DND-41 (cell line): ENCODE measurements around the gene ABCA13.

Experiments used
- ATAC-seq: fragments of 200-7000 bp; cut with Tn5 transposase; 3 replicates; pipeline ENCODE4 v1.9.1; 2021; ENCODE audit warnings: low read depth; ENCODE audit not compliant: insufficient read depth
- DNase-seq: peaks from one replicate; pipeline ENCODE4 v3.0.0-alpha.2; 2020
- H2AFZ ChIP-seq: 2 replicates; pipeline ENCODE4 v1.6.0; 2012; ENCODE audit warnings: low read depth, low read length
- H3K27ac ChIP-seq: 2 replicates; pipeline ENCODE4 v1.5.1; 2012; ENCODE audit warnings: low read length, inconsistent platforms
- H3K27me3 ChIP-seq: fragments of 200-600 bp; sonication (generic); 2 replicates; pipeline ENCODE4 v1.6.0; 2012; ENCODE audit warnings: low read length, mild to moderate bottlenecking, inconsistent platforms; ENCODE audit not compliant: insufficient read depth, poor library complexity
- H3K36me3 ChIP-seq: 2 replicates; pipeline ENCODE4 v1.5.1; 2012; ENCODE audit warnings: low read length, inconsistent platforms; ENCODE audit not compliant: insufficient read depth
- H3K4me1 ChIP-seq: 2 replicates; pipeline ENCODE4 v1.5.1; 2012; ENCODE audit warnings: mild to moderate bottlenecking, low read length; ENCODE audit not compliant: insufficient read depth
- H3K4me2 ChIP-seq: 2 replicates; pipeline ENCODE4 v1.6.0; 2012; ENCODE audit warnings: mild to moderate bottlenecking, moderate library complexity, low read length, inconsistent platforms; ENCODE audit not compliant: insufficient read depth
- H3K4me3 ChIP-seq, 2 experiments: fragments of 200-600 bp in 1 of 2; shearing (Covaris generic) in 1 of 2; 2 replicates each; pipeline ENCODE4 v1.5.1; 2012 to 2016; ENCODE audit warnings: inconsistent platforms in 2 of 2, low read length in 2 of 2, mild to moderate bottlenecking in 2 of 2, low read depth in 1 of 2, moderate library complexity in 1 of 2
- H3K79me2 ChIP-seq: 2 replicates; pipeline ENCODE4 v1.6.0; 2012; ENCODE audit warnings: low read length, inconsistent platforms; ENCODE audit not compliant: insufficient read depth
- H3K9ac ChIP-seq: 2 replicates; pipeline ENCODE4 v1.6.0; 2012; ENCODE audit warnings: low read depth, mild to moderate bottlenecking, inconsistent platforms, low read length, moderate library complexity
- H3K9me3 ChIP-seq: 2 replicates; pipeline ENCODE4 v1.5.1; 2012; ENCODE audit warnings: low read length, moderate library complexity, mild to moderate bottlenecking, inconsistent platforms; ENCODE audit not compliant: insufficient read depth, severe bottlenecking
- H4K20me1 ChIP-seq: 2 replicates; pipeline ENCODE4 v1.6.0; 2012; ENCODE audit warnings: low read length; ENCODE audit not compliant: insufficient read depth
- EZH2 ChIP-seq: IDR thresholded peaks from 3 replicates; pipeline ENCODE4 v1.6.1; 2012; ENCODE audit warnings: borderline replicate concordance, low read depth, mild to moderate bottlenecking, moderate library complexity, low read length, inconsistent platforms; ENCODE audit not compliant: severe bottlenecking
- TF ChIP-seq, protein P1 (sequence below): IDR thresholded peaks from 2 replicates; pipeline ENCODE4 v1.5.1; 2012; ENCODE audit warnings: borderline replicate concordance, low read length, moderate library complexity, mild to moderate bottlenecking; ENCODE audit not compliant: poor library complexity, severe bottlenecking; ENCODE audit errors: extremely low read depth

Gene ABCA13

GRCh38 chr7:48505051-48505450 is 333.8 kb downstream of the ABCA13 start:
- H3K4me1 ChIP-seq: no peaks in the 10 kb centered on the region
- no peaks in the 10 kb centered on the region for H3K9me3 ChIP-seq
- H3K4me2 ChIP-seq: no peak overlapping the region
- H3K27ac ChIP-seq: no peak overlapping the region
- DNase-seq: no peak
- no peak overlapping the region for H2AFZ ChIP-seq
- no peaks in the 10 kb centered on the region for H3K79me2 ChIP-seq
- TF ChIP-seq EZH2: no peak
- ATAC-seq: no peak
- no peaks in the 10 kb centered on the region for H4K20me1 ChIP-seq
- no peak overlapping the region for H3K9ac ChIP-seq
- no peaks in the 10 kb centered on the region for H3K36me3 ChIP-seq
- H3K4me3 ChIP-seq: no peak overlapping the region
- no peaks in the 10 kb centered on the region for H3K27me3 ChIP-seq

DNA sequence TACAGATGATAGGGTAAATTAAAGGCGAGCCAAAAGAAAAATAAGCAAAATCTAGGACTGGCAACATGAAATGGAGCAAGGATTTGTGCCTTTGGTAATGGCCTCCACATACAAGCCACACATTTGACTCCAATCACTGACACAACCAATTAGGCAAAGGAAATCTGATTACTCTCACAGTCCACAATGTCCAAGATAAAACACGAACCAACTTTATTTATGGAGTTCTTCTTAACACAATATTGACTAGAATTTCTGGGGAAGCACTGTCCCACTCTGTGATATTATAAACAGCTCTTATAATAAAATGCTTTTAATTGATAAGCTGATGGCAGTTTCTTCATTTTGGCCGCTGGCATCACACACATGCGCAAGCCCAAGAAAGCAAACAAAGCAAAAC is 334.2 kb downstream of the ABCA13 start:
- Histone ChIP-seq H3K36me3 (no peaks in the 10 kb centered on the region), H3K4me1 (no peaks in the 10 kb centered on the region), H3K27me3 (no peaks in the 10 kb centered on the region), H2AFZ (no peak overlapping the region), H3K79me2 (no peaks in the 10 kb centered on the region), H3K9ac (no peak overlapping the region), H3K27ac (no peak overlapping the region), H3K4me2 (no peak overlapping the region), H4K20me1 (no peaks in the 10 kb centered on the region), H3K4me3 (no peak overlapping the region), H3K9me3 (no peaks in the 10 kb centered on the region)
- TF ChIP-seq, protein P1, sequence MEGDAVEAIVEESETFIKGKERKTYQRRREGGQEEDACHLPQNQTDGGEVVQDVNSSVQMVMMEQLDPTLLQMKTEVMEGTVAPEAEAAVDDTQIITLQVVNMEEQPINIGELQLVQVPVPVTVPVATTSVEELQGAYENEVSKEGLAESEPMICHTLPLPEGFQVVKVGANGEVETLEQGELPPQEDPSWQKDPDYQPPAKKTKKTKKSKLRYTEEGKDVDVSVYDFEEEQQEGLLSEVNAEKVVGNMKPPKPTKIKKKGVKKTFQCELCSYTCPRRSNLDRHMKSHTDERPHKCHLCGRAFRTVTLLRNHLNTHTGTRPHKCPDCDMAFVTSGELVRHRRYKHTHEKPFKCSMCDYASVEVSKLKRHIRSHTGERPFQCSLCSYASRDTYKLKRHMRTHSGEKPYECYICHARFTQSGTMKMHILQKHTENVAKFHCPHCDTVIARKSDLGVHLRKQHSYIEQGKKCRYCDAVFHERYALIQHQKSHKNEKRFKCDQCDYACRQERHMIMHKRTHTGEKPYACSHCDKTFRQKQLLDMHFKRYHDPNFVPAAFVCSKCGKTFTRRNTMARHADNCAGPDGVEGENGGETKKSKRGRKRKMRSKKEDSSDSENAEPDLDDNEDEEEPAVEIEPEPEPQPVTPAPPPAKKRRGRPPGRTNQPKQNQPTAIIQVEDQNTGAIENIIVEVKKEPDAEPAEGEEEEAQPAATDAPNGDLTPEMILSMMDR: no peak
- no peak for TF ChIP-seq EZH2
- DNase-seq: no peak
- ATAC-seq: no peak

- Histone ChIP-seq H3K9ac (no peak overlapping the region), H3K4me1 (no peaks in the 10 kb centered on the region), H4K20me1 (no peaks in the 10 kb centered on the region), H3K27me3 (no peaks in the 10 kb centered on the region), H3K4me3 (no peak overlapping the region), H2AFZ (no peak overlapping the region), H3K79me2 (no peaks in the 10 kb centered on the region), H3K36me3 (no peaks in the 10 kb centered on the region), H3K27ac (no peak overlapping the region), H3K4me2 (no peak overlapping the region), H3K9me3 (no peaks in the 10 kb centered on the region)
- TF ChIP-seq, protein P1: no peak
- no peak for TF ChIP-seq EZH2
- ATAC-seq: no peak
- no peak for DNase-seq
Observed at GRCh38 chr7:48506569-48506968, 335.3 kb downstream of the ABCA13 start.

- no peak overlapping the region for H3K4me2 ChIP-seq
- no peak overlapping the region for H3K27ac ChIP-seq
- H3K36me3 ChIP-seq: no peaks in the 10 kb centered on the region
- no peak overlapping the region for H3K4me3 ChIP-seq
- H3K4me1 ChIP-seq: no peaks in the 10 kb centered on the region
- no peak overlapping the region for H2AFZ ChIP-seq
- ATAC-seq: no peak
- no peaks in the 10 kb centered on the region for H3K79me2 ChIP-seq
- no peak overlapping the region for H3K9ac ChIP-seq
- no peaks in the 10 kb centered on the region for H3K9me3 ChIP-seq
- TF ChIP-seq EZH2: no peak
- TF ChIP-seq, protein P1: no peak
- DNase-seq: no peak
- H4K20me1 ChIP-seq: no peaks in the 10 kb centered on the region
- no peaks in the 10 kb centered on the region for H3K27me3 ChIP-seq
Observed at GRCh38 chr7:48511080-48511479, 339.8 kb downstream of the ABCA13 start.
